ENCODE data around the gene B2M.

Gene B2M

GRCh38 chr15:44710236-44711095, 851 bp upstream of the B2M start:
- TF ChIP-seq Cebpa-rat (IDR thresholded peaks at IDR 0.05) = no peak
- H3K9ac ChIP-seq = peak overlapping the region; percentile 97 to 100 (median 99)
- H3K36me3 ChIP-seq = peaks cover 16 to 38% (median 28%) of the 10 kb centered on the region in 11 experiments
- H3K9me3 ChIP-seq (replicated peaks in 1 of 11) = peaks cover under 1 to 16% (median 5%) of the 10 kb centered on the region in 11 experiments; a peak in 13 of 22 replicates
- peaks cover 38 to 41% (median 40%) of the 10 kb centered on the region in 11 experiments for H4K20me1 ChIP-seq
- no peaks in the 10 kb centered on the region for H3K27me3 ChIP-seq
- H3K4me2 ChIP-seq = peak overlapping the region; percentile 70 to 93 (median 75)
- peak overlapping the region; percentile 86 to 98 (median 96) for H3K4me3 ChIP-seq
- peak overlapping the region; percentile 97 to 100 (median 99) for H3K27ac ChIP-seq
- H3K4me1 ChIP-seq = peaks cover 27 to 39% (median 33%) of the 10 kb centered on the region in 10 experiments

DNA sequence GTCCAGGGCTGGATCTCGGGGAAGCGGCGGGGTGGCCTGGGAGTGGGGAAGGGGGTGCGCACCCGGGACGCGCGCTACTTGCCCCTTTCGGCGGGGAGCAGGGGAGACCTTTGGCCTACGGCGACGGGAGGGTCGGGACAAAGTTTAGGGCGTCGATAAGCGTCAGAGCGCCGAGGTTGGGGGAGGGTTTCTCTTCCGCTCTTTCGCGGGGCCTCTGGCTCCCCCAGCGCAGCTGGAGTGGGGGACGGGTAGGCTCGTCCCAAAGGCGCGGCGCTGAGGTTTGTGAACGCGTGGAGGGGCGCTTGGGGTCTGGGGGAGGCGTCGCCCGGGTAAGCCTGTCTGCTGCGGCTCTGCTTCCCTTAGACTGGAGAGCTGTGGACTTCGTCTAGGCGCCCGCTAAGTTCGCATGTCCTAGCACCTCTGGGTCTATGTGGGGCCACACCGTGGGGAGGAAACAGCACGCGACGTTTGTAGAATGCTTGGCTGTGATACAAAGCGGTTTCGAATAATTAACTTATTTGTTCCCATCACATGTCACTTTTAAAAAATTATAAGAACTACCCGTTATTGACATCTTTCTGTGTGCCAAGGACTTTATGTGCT, 527 bp downstream of the B2M start:
- TF ChIP-seq Cebpa-rat (IDR thresholded peaks at IDR 0.05) = no peak
- peaks cover 0 to 2% (median 0%) of the 10 kb centered on the region in 11 experiments; a peak in 1 of 22 replicates for H3K9me3 ChIP-seq (replicated peaks in 1 of 11)
- peaks cover 33 to 47% (median 45%) of the 10 kb centered on the region in 10 experiments for H3K4me1 ChIP-seq
- peak overlapping the region; percentile 97 to 100 (median 99) for H3K9ac ChIP-seq
- H3K36me3 ChIP-seq = peaks cover 30 to 51% (median 40%) of the 10 kb centered on the region in 11 experiments
- H3K4me3 ChIP-seq = peak overlapping the region; percentile 86 to 98 (median 96)
- peak overlapping the region; percentile 81 to 97 (median 88) for H3K4me2 ChIP-seq
- no peaks in the 10 kb centered on the region for H3K27me3 ChIP-seq
- peak overlapping the region; percentile 97 to 100 (median 99) for H3K27ac ChIP-seq
- H4K20me1 ChIP-seq = peaks cover 51 to 55% (median 54%) of the 10 kb centered on the region in 11 experiments

- H3K36me3 ChIP-seq = peaks cover 37 to 51% (median 45%) of the 10 kb centered on the region in 11 experiments
- H3K9me3 ChIP-seq (replicated peaks in 1 of 11) = no peaks in the 10 kb centered on the region
- H3K27ac ChIP-seq = peak overlapping the region; percentile 97 to 100 (median 99)
- peak overlapping the region; percentile 97 to 100 (median 99) for H3K9ac ChIP-seq
- H3K4me1 ChIP-seq = peaks cover 39 to 53% (median 46%) of the 10 kb centered on the region in 10 experiments
- no peak for TF ChIP-seq Cebpa-rat (IDR thresholded peaks at IDR 0.05)
- H3K4me2 ChIP-seq = peak overlapping the region; percentile 81 to 97 (median 88)
- H3K27me3 ChIP-seq = no peaks in the 10 kb centered on the region
- H4K20me1 ChIP-seq = peaks cover 58 to 61% (median 60%) of the 10 kb centered on the region in 11 experiments
- H3K4me3 ChIP-seq = peak overlapping the region; percentile 86 to 98 (median 96)
These were observed 1.2 kb downstream of the B2M start for GRCh38 chr15:44712346-44713005.

DNA sequence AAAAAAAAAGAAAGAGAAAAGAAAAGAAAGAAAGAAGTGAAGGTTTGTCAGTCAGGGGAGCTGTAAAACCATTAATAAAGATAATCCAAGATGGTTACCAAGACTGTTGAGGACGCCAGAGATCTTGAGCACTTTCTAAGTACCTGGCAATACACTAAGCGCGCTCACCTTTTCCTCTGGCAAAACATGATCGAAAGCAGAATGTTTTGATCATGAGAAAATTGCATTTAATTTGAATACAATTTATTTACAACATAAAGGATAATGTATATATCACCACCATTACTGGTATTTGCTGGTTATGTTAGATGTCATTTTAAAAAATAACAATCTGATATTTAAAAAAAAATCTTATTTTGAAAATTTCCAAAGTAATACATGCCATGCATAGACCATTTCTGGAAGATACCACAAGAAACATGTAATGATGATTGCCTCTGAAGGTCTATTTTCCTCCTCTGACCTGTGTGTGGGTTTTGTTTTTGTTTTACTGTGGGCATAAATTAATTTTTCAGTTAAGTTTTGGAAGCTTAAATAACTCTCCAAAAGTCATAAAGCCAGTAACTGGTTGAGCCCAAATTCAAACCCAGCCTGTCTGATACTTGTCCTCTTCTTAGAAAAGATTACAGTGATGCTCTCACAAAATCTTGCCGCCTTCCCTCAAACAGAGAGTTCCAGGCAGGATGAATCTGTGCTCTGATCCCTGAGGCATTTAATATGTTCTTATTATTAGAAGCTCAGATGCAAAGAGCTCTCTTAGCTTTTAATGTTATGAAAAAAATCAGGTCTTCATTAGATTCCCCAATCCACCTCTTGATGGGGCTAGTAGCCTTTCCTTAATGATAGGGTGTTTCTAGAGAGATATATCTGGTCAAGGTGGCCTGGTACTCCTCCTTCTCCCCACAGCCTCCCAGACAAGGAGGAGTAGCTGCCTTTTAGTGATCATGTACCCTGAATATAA, 2.0 kb downstream of the B2M start:
- peak overlapping the region; percentile 97 to 100 (median 99) for H3K9ac ChIP-seq
- TF ChIP-seq Cebpa-rat (IDR thresholded peaks at IDR 0.05) = no peak
- peaks cover 59 to 69% (median 67%) of the 10 kb centered on the region in 11 experiments for H4K20me1 ChIP-seq
- peak overlapping the region; percentile 97 to 100 (median 99) for H3K27ac ChIP-seq
- peak overlapping the region; percentile 86 to 98 (median 96) for H3K4me3 ChIP-seq
- H3K4me2 ChIP-seq = peak overlapping the region; percentile 81 to 97 (median 88)
- peaks cover 45 to 57% (median 48%) of the 10 kb centered on the region in 11 experiments for H3K36me3 ChIP-seq
- H3K9me3 ChIP-seq (replicated peaks in 1 of 11) = no peaks in the 10 kb centered on the region
- peaks cover 40 to 61% (median 49%) of the 10 kb centered on the region in 10 experiments for H3K4me1 ChIP-seq
- H3K27me3 ChIP-seq = no peaks in the 10 kb centered on the region

DNA sequence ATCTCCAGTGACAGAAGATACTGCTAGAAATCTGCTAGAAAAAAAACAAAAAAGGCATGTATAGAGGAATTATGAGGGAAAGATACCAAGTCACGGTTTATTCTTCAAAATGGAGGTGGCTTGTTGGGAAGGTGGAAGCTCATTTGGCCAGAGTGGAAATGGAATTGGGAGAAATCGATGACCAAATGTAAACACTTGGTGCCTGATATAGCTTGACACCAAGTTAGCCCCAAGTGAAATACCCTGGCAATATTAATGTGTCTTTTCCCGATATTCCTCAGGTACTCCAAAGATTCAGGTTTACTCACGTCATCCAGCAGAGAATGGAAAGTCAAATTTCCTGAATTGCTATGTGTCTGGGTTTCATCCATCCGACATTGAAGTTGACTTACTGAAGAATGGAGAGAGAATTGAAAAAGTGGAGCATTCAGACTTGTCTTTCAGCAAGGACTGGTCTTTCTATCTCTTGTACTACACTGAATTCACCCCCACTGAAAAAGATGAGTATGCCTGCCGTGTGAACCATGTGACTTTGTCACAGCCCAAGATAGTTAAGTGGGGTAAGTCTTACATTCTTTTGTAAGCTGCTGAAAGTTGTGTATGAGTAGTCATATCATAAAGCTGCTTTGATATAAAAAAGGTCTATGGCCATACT, 4.0 kb downstream of the B2M start:
- H3K4me2 ChIP-seq = peak overlapping the region; percentile 81 to 97 (median 88)
- H3K4me3 ChIP-seq = peak overlapping the region in 2 of 10 experiments; percentile 87 to 88; a peak in 3 of 20 replicates
- H3K9ac ChIP-seq = peak overlapping the region in 6 of 11 experiments; percentile 31 to 100 (median 100); a peak in 7 of 22 replicates

GRCh38 chr15:44715797-44716334, 4.5 kb downstream of the B2M start:
- H3K27me3 ChIP-seq = no peaks in the 10 kb centered on the region
- H3K9ac ChIP-seq = peak overlapping the region in 5 of 11 experiments; percentile 14 to 100 (median 99); a peak in 6 of 22 replicates
- H3K4me2 ChIP-seq = peak overlapping the region in 8 of 11 experiments; percentile 82 to 97 (median 90); a peak in 10 of 22 replicates
- H3K9me3 ChIP-seq (replicated peaks in 1 of 11) = no peaks in the 10 kb centered on the region
- peaks cover 58 to 81% (median 69%) of the 10 kb centered on the region in 11 experiments for H3K36me3 ChIP-seq
- no peak overlapping the region for H3K4me3 ChIP-seq
- peaks cover 59 to 88% (median 68%) of the 10 kb centered on the region in 11 experiments for H4K20me1 ChIP-seq
- H3K27ac ChIP-seq = no peak overlapping the region; a peak in 1 of 22 replicates
- H3K4me1 ChIP-seq = peaks cover 31 to 76% (median 55%) of the 10 kb centered on the region in 10 experiments
- TF ChIP-seq Cebpa-rat (IDR thresholded peaks at IDR 0.05) = no peak

More for the DNA sequence above, 4.0 kb downstream of the B2M start:
- Histone ChIP-seq H3K27ac (peak overlapping the region in 4 of 11 experiments; percentile 99 to 100 (median 99); a peak in 5 of 22 replicates), H3K27me3 (no peaks in the 10 kb centered on the region), H3K9me3 (replicated peaks in 1 of 11) (no peaks in the 10 kb centered on the region), H3K36me3 (peaks cover 58 to 76% (median 67%) of the 10 kb centered on the region in 11 experiments), H3K4me1 (peaks cover 34 to 70% (median 57%) of the 10 kb centered on the region in 10 experiments), H4K20me1 (peaks cover 59 to 87% (median 68%) of the 10 kb centered on the region in 11 experiments)
- TF ChIP-seq Cebpa-rat (IDR thresholded peaks at IDR 0.05) = no peak
